GM23248 (cell line): ENCODE data around the gene AP3S2. TPM values are rescaled to one million over a fixed set of nuclear protein-coding genes. Genes with fewer than 3 reads are reported as not detected.
A peak's percentile ranks its signal among the peaks of the same experiment; 100 is the strongest.

Experiments
- DNase-seq: peaks from one replicate; pipeline ENCODE4 v3.0.0-alpha.2; 2015
- H2AFZ ChIP-seq: fragments of 200-600 bp; sonication (generic); 2 replicates; pipeline ENCODE4 v1.6.1; 2016; ENCODE audit warnings: antibody characterized with exemption
- H3F3A ChIP-seq: fragments of 200-600 bp; sonication (generic); 2 replicates; pipeline ENCODE4 v1.6.1; 2016; ENCODE audit warnings: mild to moderate bottlenecking, antibody characterized with exemption, mixed run types; ENCODE audit not compliant: insufficient read depth
- H3K27ac ChIP-seq: fragments of 200-600 bp; sonication (generic); 2 replicates; pipeline ENCODE4 v1.5.1; 2016; ENCODE audit warnings: mild to moderate bottlenecking
- H3K27me3 ChIP-seq: fragments of 200-600 bp; sonication (generic); replicated peaks from 2 replicates; pipeline ENCODE4 v1.6.1; 2016; ENCODE audit warnings: mild to moderate bottlenecking; ENCODE audit not compliant: insufficient read depth
- H3K36me3 ChIP-seq: fragments of 200-600 bp; sonication (generic); 2 replicates; pipeline ENCODE4 v1.6.1; 2016; ENCODE audit warnings: low read depth, mild to moderate bottlenecking
- H3K4me1 ChIP-seq: fragments of 200-600 bp; sonication (generic); 2 replicates; pipeline ENCODE4 v1.6.1; 2016; ENCODE audit warnings: mild to moderate bottlenecking; ENCODE audit not compliant: insufficient read depth
- H3K4me2 ChIP-seq: fragments of 200-600 bp; sonication (generic); one replicate; pipeline ENCODE4 v1.6.1; 2016; ENCODE audit warnings: mild to moderate bottlenecking; ENCODE audit not compliant: unreplicated experiment
- H3K4me3 ChIP-seq: fragments of 200-600 bp; sonication (generic); 2 replicates; pipeline ENCODE4 v1.5.1; 2016; ENCODE audit warnings: mild to moderate bottlenecking
- H3K79me2 ChIP-seq: fragments of 200-600 bp; sonication (generic); 2 replicates; pipeline ENCODE4 v1.6.1; 2016; ENCODE audit warnings: mild to moderate bottlenecking; ENCODE audit not compliant: insufficient read depth
- H3K9ac ChIP-seq: fragments of 200-600 bp; sonication (generic); 2 replicates; pipeline ENCODE4 v1.6.1; 2016; ENCODE audit warnings: mild to moderate bottlenecking
- H3K9me2 ChIP-seq: fragments of 200-600 bp; sonication (generic); 2 replicates; pipeline ENCODE4 v1.6.1; 2016; ENCODE audit warnings: mixed run types, mild to moderate bottlenecking, moderate library complexity; ENCODE audit not compliant: insufficient read depth
- H3K9me3 ChIP-seq: fragments of 200-600 bp; sonication (generic); one replicate; pipeline ENCODE4 v1.6.1; 2017; ENCODE audit warnings: low read depth
- H4K20me1 ChIP-seq: fragments of 200-600 bp; sonication (generic); 2 replicates; pipeline ENCODE4 v1.6.0; 2016; ENCODE audit not compliant: insufficient read depth
- EZH2 ChIP-seq: fragments of 200-600 bp; sonication (generic); IDR thresholded peaks from 2 replicates; pipeline ENCODE4 v1.6.1; 2018; ENCODE audit warnings: antibody characterized with exemption, mild to moderate bottlenecking; ENCODE audit not compliant: insufficient read depth, poor library complexity, severe bottlenecking
- EZH2phosphoT487 ChIP-seq: fragments of 200-600 bp; sonication (generic); IDR thresholded peaks from 2 replicates; pipeline ENCODE4 v1.6.1; 2018; ENCODE audit warnings: antibody characterized with exemption, moderate library complexity, mild to moderate bottlenecking, low read depth; ENCODE audit not compliant: insufficient read depth
- WGBS, 2 experiments: methylation state at CpG; one replicate each; pipeline ENCODE4 v1.1.6; 2015 to 2017; ENCODE audit warnings: low lambda C conversion rate in 2 of 2, low coverage in 1 of 2; ENCODE audit errors: missing lambda C conversion rate in 2 of 2; 5-methylcytosine and 5-hydroxymethylcytosine counted together
- in situ Hi-C: fragments of 300-500 bp; cut with MboI; formaldehyde crosslinking; loops from 2 replicates; pipeline ENCODE4 v1.15.0; 2020
- polyA plus RNA-seq: library from polyadenylated mRNA; unstranded; fragments of >200 nt; fragmentation: Nextera tagmentation; extraction: Ambion mirVana; gene quantifications from 2 replicates; pipeline ENCODE4 v1.2.1, GENCODE V29; 2016
- total RNA-seq: library from RNA; depleted of rRNA; stranded (reverse); fragments of >200 nt; shearing (Covaris generic); gene quantifications from 2 replicates; pipeline ENCODE4 v1.2.3, GENCODE V29; 2014

Gene AP3S2
- total and polyA plus RNA-seq, 2 experiments from 2014 or later, result 27.0 to 85.0 TPM

DNA sequence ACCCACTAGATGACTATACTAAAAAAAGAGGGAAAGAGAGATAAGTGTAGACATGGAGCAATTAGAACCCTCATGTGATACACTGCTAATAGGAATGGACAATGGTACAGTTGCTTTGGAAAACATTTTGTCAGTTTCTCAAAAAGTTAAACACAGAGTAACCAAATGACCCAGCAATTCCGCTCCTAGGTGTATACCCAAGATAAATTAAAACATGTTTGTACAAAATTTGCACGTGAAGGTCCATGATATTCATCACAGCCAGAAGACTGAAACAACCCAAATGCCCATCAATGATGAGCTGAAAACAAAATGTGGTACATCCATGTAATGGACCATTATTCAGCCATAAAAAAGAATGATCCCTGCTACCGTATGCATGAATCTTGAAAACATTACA, 105.8 kb downstream of the AP3S2 start:
- no peak overlapping the region for H3K4me2 ChIP-seq
- H3K27me3 ChIP-seq, result no peaks in the 10 kb centered on the region
- peaks cover 23% of the 10 kb centered on the region for H3K4me1 ChIP-seq
- no peak overlapping the region for H3K9ac ChIP-seq
- no peaks in the 10 kb centered on the region for H3K9me3 ChIP-seq
- H3K9me2 ChIP-seq, result no peaks in the 10 kb centered on the region
- peaks cover 21% of the 10 kb centered on the region for H3K79me2 ChIP-seq
- no peak overlapping the region for H2AFZ ChIP-seq
- WGBS, 2 experiments, result 83 to 90% methylated on average over 3 of the region's 3 CpGs
- H3K4me3 ChIP-seq, result no peak overlapping the region
- TF ChIP-seq EZH2phosphoT487, result no peak
- TF ChIP-seq EZH2, result no peak
- H3K27ac ChIP-seq, result no peak overlapping the region
- H3K36me3 ChIP-seq, result peaks cover 78% of the 10 kb centered on the region
- DNase-seq, result no peak
- in situ Hi-C loops, result no loop called here
- peaks cover 94% of the 10 kb centered on the region for H3F3A ChIP-seq
- H4K20me1 ChIP-seq, result no peaks in the 10 kb centered on the region; the same call in 1 of the 2 replicates

DNA sequence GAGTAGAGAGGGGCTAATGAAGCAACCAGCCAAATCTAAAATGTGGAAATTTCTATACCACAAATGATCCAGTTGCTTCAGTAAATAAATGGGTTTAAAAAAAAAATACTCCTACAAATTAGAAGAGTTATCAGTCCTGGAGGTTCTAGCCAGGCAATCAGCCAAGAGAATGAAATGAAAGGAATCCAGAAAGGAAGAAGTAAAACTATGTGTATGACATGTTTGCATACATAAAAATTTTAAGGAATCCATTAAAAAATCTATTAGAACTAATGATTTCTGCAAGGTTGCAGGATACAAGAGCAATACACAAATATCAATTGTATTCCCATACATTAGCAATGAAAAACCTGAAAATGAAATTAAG, 108.0 kb downstream of the AP3S2 start:
- Histone ChIP-seq H3K27me3 (no peaks in the 10 kb centered on the region), H4K20me1 (no peaks in the 10 kb centered on the region; the same call in 1 of the 2 replicates), H3K4me2 (no peak overlapping the region), H3K4me1 (peaks cover 37% of the 10 kb centered on the region), H3K9me3 (no peaks in the 10 kb centered on the region), H3K79me2 (peaks cover 13% of the 10 kb centered on the region; the same call in 1 of the 2 replicates), H3K9ac (0 out of 2 replicates have a peak overlapping the region, but pooled peaks have one; percentile 22), H3K4me3 (0 out of 2 replicates have a peak overlapping the region, but pooled peaks have one; percentile 7), H3K9me2 (no peaks in the 10 kb centered on the region), H2AFZ (no peak overlapping the region), H3K27ac (peak overlapping the region; percentile 0; the same call in 1 of the 2 replicates), H3K36me3 (peaks cover 57% of the 10 kb centered on the region), H3F3A (peaks cover 91% of the 10 kb centered on the region)
- DNase-seq, result peak; percentile 35
- TF ChIP-seq EZH2 (no peak), EZH2phosphoT487 (no peak)
- in situ Hi-C loops, result no loop called here

DNA sequence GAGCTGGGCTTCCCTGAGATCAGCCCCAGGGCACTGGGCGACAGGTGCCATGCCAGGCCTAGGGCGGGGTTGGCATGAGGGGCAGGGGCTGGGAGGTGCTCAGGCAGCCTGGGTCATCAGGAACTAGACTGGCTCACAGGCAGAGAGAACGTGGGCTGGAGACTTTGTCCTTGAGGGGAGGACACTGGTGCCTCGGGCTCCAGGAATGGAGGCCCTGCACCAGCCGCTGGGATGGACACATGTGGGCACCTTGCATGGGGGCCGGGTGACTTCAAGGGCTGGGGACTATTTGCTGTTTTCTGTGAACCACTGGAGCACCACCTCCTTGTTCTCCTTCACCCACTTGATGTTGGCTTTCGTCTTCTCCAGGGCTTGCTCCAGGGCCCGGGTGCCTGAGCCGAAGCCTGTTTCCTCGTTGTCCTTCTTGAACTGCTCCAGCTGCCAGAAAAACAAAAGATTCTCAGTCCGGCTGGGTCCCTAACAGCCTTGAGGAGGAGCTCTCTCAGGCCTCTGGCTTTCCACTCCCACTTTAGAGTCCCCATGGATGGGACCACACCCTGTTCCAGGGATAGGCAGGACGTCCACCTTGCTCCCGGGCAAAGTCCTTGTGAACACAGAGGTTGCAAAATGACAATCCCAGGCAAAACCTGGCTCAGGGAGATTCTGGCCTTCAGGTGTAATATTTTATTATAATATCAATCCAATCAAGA, 108.6 kb downstream of the AP3S2 start:
- Histone ChIP-seq H3K36me3 (peaks cover 51% of the 10 kb centered on the region), H4K20me1 (no peaks in the 10 kb centered on the region), H3K4me3 (no peak overlapping the region), H3K9me3 (no peaks in the 10 kb centered on the region), H3K27me3 (no peaks in the 10 kb centered on the region), H2AFZ (no peak overlapping the region), H3K9me2 (no peaks in the 10 kb centered on the region), H3K79me2 (peaks cover 13% of the 10 kb centered on the region; the same call in 1 of the 2 replicates), H3K4me2 (no peak overlapping the region), H3F3A (peaks cover 85% of the 10 kb centered on the region), H3K27ac (peak overlapping the region; percentile 0; the same call in 1 of the 2 replicates), H3K9ac (0 out of 2 replicates have a peak overlapping the region, but pooled peaks have one; percentile 22), H3K4me1 (peaks cover 37% of the 10 kb centered on the region)
- 92 to 93% methylated on average over 13 of the region's 13 CpGs for WGBS, 2 experiments
- in situ Hi-C loops, result no loop called here
- DNase-seq, result no peak
- no peak for TF ChIP-seq EZH2
- TF ChIP-seq EZH2phosphoT487, result no peak

DNA sequence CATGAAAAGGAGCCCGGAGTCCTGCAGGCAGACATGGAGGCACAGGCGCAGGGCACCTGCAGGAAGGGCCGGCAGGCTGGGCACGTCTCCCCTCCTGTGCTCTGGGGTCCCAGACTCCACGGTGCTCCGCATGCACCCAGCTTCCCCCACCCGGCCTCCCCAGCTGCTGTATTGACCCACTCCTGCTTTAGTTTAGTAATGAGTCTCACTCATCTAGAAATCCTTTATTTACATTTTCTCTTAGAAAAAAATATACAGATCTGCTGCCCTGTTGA, 109.2 kb downstream of the AP3S2 start:
- Histone ChIP-seq H3K27me3 (no peaks in the 10 kb centered on the region), H4K20me1 (no peaks in the 10 kb centered on the region), H3K9me2 (no peaks in the 10 kb centered on the region), H3K4me2 (no peak overlapping the region), H3F3A (peaks cover 82% of the 10 kb centered on the region), H3K36me3 (peaks cover 45% of the 10 kb centered on the region), H2AFZ (no peak overlapping the region), H3K9ac (no peak overlapping the region), H3K4me1 (peaks cover 37% of the 10 kb centered on the region), H3K79me2 (peaks cover 12% of the 10 kb centered on the region; the same call in 1 of the 2 replicates), H3K9me3 (no peaks in the 10 kb centered on the region), H3K4me3 (no peak overlapping the region), H3K27ac (no peak overlapping the region)
- DNase-seq, result no peak
- TF ChIP-seq EZH2 (no peak), EZH2phosphoT487 (no peak)
- in situ Hi-C loops, result no loop called here
- 84 to 85% methylated on average over 7 of the region's 7 CpGs for WGBS, 2 experiments
